GM18499 (cell line): ENCODE results near the gene EP400.
"Not testable (repeated sequence)": the region's sequence is repeated elsewhere in the genome, so short reads cannot be mapped to it uniquely, and the experiment has no call there.

Experiments
- ATAC-seq: cut with Tn5 transposase; IDR thresholded peaks from one replicate; pipeline ENCODE4 v1.9.1; 2021; ENCODE audit warnings: moderate number of reproducible peaks; ENCODE audit not compliant: insufficient read depth, unreplicated experiment

The EP400 gene

GRCh38 chr12:132079200-132079599, 129.5 kb downstream of the EP400 start:
- ATAC-seq, result no peak

GRCh38 chr12:132079695-132080094, 130.0 kb downstream of the EP400 start:
- ATAC-seq, result no peak

GRCh38 chr12:132080515-132080914, 130.8 kb downstream of the EP400 start:
- not testable (repeated sequence) for ATAC-seq

GRCh38 chr12:132081423-132081822, 131.7 kb downstream of the EP400 start:
- ATAC-seq, result no peak

GRCh38 chr12:132083614-132083940, 133.8 kb downstream of the EP400 start:
- no peak for ATAC-seq

- ATAC-seq, result peak; percentile 58
These were observed 134.3 kb downstream of the EP400 start for GRCh38 chr12:132083941-132084620.

- ATAC-seq, result no peak
These were observed 135.0 kb downstream of the EP400 start for GRCh38 chr12:132084621-132085290.

GRCh38 chr12:132085291-132085635, 135.5 kb downstream of the EP400 start:
- ATAC-seq, result no peak

GRCh38 chr12:132089407-132089910, 139.7 kb downstream of the EP400 start:
- no peak for ATAC-seq

- no peak for ATAC-seq
These were observed 144.6 kb downstream of the EP400 start for GRCh38 chr12:132094269-132094891.

GRCh38 chr12:132095520-132096409, 146.0 kb downstream of the EP400 start:
- ATAC-seq, result no peak

GRCh38 chr12:132099739-132100138, 150.0 kb downstream of the EP400 start:
- ATAC-seq, result no peak

GRCh38 chr12:132100306-132101065, 150.7 kb downstream of the EP400 start:
- no peak for ATAC-seq

- no peak for ATAC-seq
These were observed 152.6 kb downstream of the EP400 start for GRCh38 chr12:132102297-132102696.

GRCh38 chr12:132103072-132103471, 153.3 kb downstream of the EP400 start:
- ATAC-seq, result not testable (repeated sequence)

GRCh38 chr12:132103542-132104308, 154.0 kb downstream of the EP400 start:
- ATAC-seq, result no peak

GRCh38 chr12:132105467-132105866, 155.7 kb downstream of the EP400 start:
- no peak for ATAC-seq

- ATAC-seq, result no peak
These were observed 157.2 kb downstream of the EP400 start for GRCh38 chr12:132106921-132107320.

GRCh38 chr12:132108211-132108832, 158.6 kb downstream of the EP400 start:
- no peak for ATAC-seq
